GM23338 (cell line): ENCODE measurements around the gene HNRNPM. TPM values are rescaled to one million over a fixed set of nuclear protein-coding genes. Genes with fewer than 3 reads are reported as not detected.

Experiments used
- ATAC-seq: fragments of 200-7000 bp; cut with Tn5 transposase; 3 replicates; pipeline ENCODE4 v1.9.1; 2020
- DNase-seq: peaks from one replicate; pipeline ENCODE4 v3.0.0-alpha.2; 2015; ENCODE audit warnings: low spot score
- H2AFZ ChIP-seq: fragments of 200-600 bp; sonication (generic); 2 replicates; pipeline ENCODE4 v1.8.0; 2016; ENCODE audit warnings: antibody characterized with exemption, mild to moderate bottlenecking, moderate library complexity
- H3F3A ChIP-seq: fragments of 200-600 bp; sonication (generic); replicated peaks from 2 replicates; pipeline ENCODE4 v1.8.0; 2017; ENCODE audit warnings: antibody characterized with exemption, mixed run types, low read depth
- H3K27ac ChIP-seq: fragments of 200-600 bp; sonication (generic); 2 replicates; pipeline ENCODE4 v1.6.1; 2016; ENCODE audit warnings: low read depth
- H3K27me3 ChIP-seq: fragments of 200-600 bp; sonication (generic); 2 replicates; pipeline ENCODE4 v1.8.0; 2016; ENCODE audit warnings: mild to moderate bottlenecking, mixed run types, moderate library complexity; ENCODE audit not compliant: insufficient read depth
- H3K36me3 ChIP-seq: fragments of 200-600 bp; sonication (generic); 2 replicates; pipeline ENCODE4 v1.8.0; 2016; ENCODE audit warnings: mild to moderate bottlenecking; ENCODE audit not compliant: insufficient read depth
- H3K4me1 ChIP-seq: fragments of 200-600 bp; sonication (generic); 2 replicates; pipeline ENCODE4 v1.8.0; 2016; ENCODE audit warnings: mild to moderate bottlenecking, moderate library complexity; ENCODE audit not compliant: insufficient read depth
- H3K4me2 ChIP-seq: fragments of 200-600 bp; sonication (generic); 2 replicates; pipeline ENCODE4 v1.7.1; 2017; ENCODE audit warnings: mixed run types
- H3K4me3 ChIP-seq: fragments of 200-600 bp; sonication (generic); 2 replicates; pipeline ENCODE4 v1.6.1; 2016; ENCODE audit warnings: mixed run types
- H3K79me2 ChIP-seq: fragments of 200-600 bp; sonication (generic); replicated peaks from 2 replicates; pipeline ENCODE4 v1.8.0; 2017; ENCODE audit warnings: mild to moderate bottlenecking; ENCODE audit not compliant: insufficient read depth
- H3K9me2 ChIP-seq: fragments of 200-600 bp; sonication (generic); 2 replicates; pipeline ENCODE4 v1.8.0; 2017; ENCODE audit not compliant: insufficient read depth
- H4K20me1 ChIP-seq: fragments of 200-600 bp; sonication (generic); replicated peaks from 2 replicates; pipeline ENCODE4 v1.8.0; 2017; ENCODE audit warnings: mild to moderate bottlenecking; ENCODE audit not compliant: insufficient read depth
- H3K27ac Mint-ChIP-seq: 2 replicates; pipeline ENCODE4 v1.8.0; 2020; ENCODE audit warnings: inconsistent platforms, mild to moderate bottlenecking, moderate library complexity, mixed read lengths
- H3K27me3 Mint-ChIP-seq: 3 replicates; pipeline ENCODE4 v1.8.0; 2022; ENCODE audit warnings: low read depth, mild to moderate bottlenecking, moderate library complexity, mixed read lengths, inconsistent platforms; ENCODE audit not compliant: insufficient read depth, poor library complexity
- H3K36me3 Mint-ChIP-seq: 3 replicates; pipeline ENCODE4 v1.8.0; 2021; ENCODE audit warnings: low read depth, mild to moderate bottlenecking, inconsistent platforms, moderate library complexity, mixed read lengths
- H3K4me1 Mint-ChIP-seq: 3 replicates; pipeline ENCODE4 v1.8.0; 2020; ENCODE audit warnings: mild to moderate bottlenecking, inconsistent platforms, mixed read lengths
- H3K4me3 Mint-ChIP-seq: 3 replicates; pipeline ENCODE4 v1.8.0; 2021; ENCODE audit warnings: moderate library complexity, mild to moderate bottlenecking, inconsistent platforms, mixed read lengths
- H3K9me3 Mint-ChIP-seq: 3 replicates; pipeline ENCODE4 v1.8.0; 2020; ENCODE audit warnings: moderate library complexity, mild to moderate bottlenecking, inconsistent platforms, mixed read lengths
- JUNB ChIP-seq: IDR thresholded peaks from one replicate; pipeline ENCODE4 v1.6.1; 2016; ENCODE audit warnings: antibody characterized with exemption; ENCODE audit not compliant: unreplicated experiment
- NANOG ChIP-seq: IDR thresholded peaks from 2 replicates; pipeline ENCODE4 v1.6.1; 2016; ENCODE audit warnings: antibody characterized with exemption, borderline replicate concordance
- STAT1 ChIP-seq: IDR thresholded peaks from one replicate; pipeline ENCODE4 v1.6.1; 2016; ENCODE audit warnings: antibody characterized with exemption; ENCODE audit not compliant: unreplicated experiment
- ZNF114 ChIP-seq: fragments of 250-450 bp; sonication (Bioruptor Pico); IDR thresholded peaks from 2 replicates; pipeline ENCODE4 v1.5.0; 2020; ENCODE audit warnings: mild to moderate bottlenecking, moderate library complexity
- polyA plus RNA-seq: library from polyadenylated mRNA; unstranded; fragments of >200 nt; fragmentation: Nextera tagmentation; extraction: Ambion mirVana; gene quantifications from 2 replicates; pipeline ENCODE4 v1.2.1, GENCODE V29; 2016
- total RNA-seq: library from RNA; depleted of rRNA; stranded (reverse); fragments of >200 nt; shearing (Covaris generic); gene quantifications from 2 replicates; pipeline ENCODE4 v1.2.3, GENCODE V29; 2014
- TF ChIP-seq, protein P1 (sequence below): IDR thresholded peaks from 2 replicates; pipeline ENCODE4 v1.6.1; 2016; ENCODE audit warnings: antibody characterized with exemption
- TF ChIP-seq, protein P2 (sequence below): IDR thresholded peaks from one replicate; pipeline ENCODE4 v1.6.1; 2018; ENCODE audit warnings: antibody characterized with exemption; ENCODE audit not compliant: unreplicated experiment
- TF ChIP-seq, protein P3 (sequence below): fragments of 250-450 bp; sonication (Bioruptor Pico); IDR thresholded peaks from 2 replicates; pipeline ENCODE4 v1.5.0; 2020; ENCODE audit warnings: mild to moderate bottlenecking, moderate library complexity
- TF ChIP-seq, protein P4 (sequence below), 2 experiments: fragments of 200-600 bp in 1 of 2; sonication (generic) in 1 of 2; conservative IDR thresholded peaks; 2 replicates each; pipeline versions ENCODE4 v1.5.1 to v1.6.1; 2016 to 2017; ENCODE audit warnings: antibody characterized with exemption in 2 of 2, low read depth in 2 of 2, mild to moderate bottlenecking in 2 of 2, moderate library complexity in 1 of 2

Gene HNRNPM
- total and polyA plus RNA-seq, 2 experiments from 2014 or later = 291 to 389 TPM

DNA sequence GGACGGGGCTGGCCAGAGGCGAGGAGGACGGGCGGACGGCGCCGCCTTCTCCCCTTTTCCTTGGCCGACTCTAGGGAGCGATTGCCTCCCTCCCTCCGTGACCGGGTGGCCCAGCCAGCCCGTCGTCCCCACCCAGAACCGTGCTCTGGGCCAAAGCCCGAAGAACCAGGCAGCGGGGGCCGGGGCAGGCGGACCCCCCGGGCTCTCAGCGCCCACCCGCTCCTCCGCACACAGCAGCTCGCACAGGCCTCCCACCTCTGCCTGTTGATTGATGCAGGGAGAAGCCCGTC lies 41.0 kb upstream of the HNRNPM start:
- Histone ChIP-seq H3K9me2 (no peaks in the 10 kb centered on the region), H3F3A (0 out of 2 replicates have a peak, but pooled peaks cover 2% of the 10 kb centered on the region), H3K4me1 (no peaks in the 10 kb centered on the region), H3K4me2 (no peak overlapping the region), H3K27ac (no peak overlapping the region), H4K20me1 (no peaks in the 10 kb centered on the region; the same call in 1 of the 2 replicates), H3K79me2 (peaks cover 4% of the 10 kb centered on the region; the same call in 1 of the 2 replicates), H2AFZ (no peak overlapping the region), H3K27me3 (no peaks in the 10 kb centered on the region), H3K36me3 (no peaks in the 10 kb centered on the region), H3K4me3 (no peak overlapping the region)
- Mint-ChIP-seq H3K9me3 (no peaks in the 10 kb centered on the region), H3K4me3 (no peak overlapping the region), H3K27ac (no peak overlapping the region), H3K27me3 (peaks cover 8% of the 10 kb centered on the region), H3K36me3 (peaks cover 28% of the 10 kb centered on the region), H3K4me1 (no peaks in the 10 kb centered on the region)
- no peak for ATAC-seq
- DNase-seq = no peak
- TF ChIP-seq, protein P1, sequence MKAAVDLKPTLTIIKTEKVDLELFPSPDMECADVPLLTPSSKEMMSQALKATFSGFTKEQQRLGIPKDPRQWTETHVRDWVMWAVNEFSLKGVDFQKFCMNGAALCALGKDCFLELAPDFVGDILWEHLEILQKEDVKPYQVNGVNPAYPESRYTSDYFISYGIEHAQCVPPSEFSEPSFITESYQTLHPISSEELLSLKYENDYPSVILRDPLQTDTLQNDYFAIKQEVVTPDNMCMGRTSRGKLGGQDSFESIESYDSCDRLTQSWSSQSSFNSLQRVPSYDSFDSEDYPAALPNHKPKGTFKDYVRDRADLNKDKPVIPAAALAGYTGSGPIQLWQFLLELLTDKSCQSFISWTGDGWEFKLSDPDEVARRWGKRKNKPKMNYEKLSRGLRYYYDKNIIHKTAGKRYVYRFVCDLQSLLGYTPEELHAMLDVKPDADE = no peak
- TF ChIP-seq JUNB (no peak), NANOG (no peak), ZNF114 (CRISPR knock-in tag) (no peak), STAT1 (no peak)
- TF ChIP-seq, protein P2, sequence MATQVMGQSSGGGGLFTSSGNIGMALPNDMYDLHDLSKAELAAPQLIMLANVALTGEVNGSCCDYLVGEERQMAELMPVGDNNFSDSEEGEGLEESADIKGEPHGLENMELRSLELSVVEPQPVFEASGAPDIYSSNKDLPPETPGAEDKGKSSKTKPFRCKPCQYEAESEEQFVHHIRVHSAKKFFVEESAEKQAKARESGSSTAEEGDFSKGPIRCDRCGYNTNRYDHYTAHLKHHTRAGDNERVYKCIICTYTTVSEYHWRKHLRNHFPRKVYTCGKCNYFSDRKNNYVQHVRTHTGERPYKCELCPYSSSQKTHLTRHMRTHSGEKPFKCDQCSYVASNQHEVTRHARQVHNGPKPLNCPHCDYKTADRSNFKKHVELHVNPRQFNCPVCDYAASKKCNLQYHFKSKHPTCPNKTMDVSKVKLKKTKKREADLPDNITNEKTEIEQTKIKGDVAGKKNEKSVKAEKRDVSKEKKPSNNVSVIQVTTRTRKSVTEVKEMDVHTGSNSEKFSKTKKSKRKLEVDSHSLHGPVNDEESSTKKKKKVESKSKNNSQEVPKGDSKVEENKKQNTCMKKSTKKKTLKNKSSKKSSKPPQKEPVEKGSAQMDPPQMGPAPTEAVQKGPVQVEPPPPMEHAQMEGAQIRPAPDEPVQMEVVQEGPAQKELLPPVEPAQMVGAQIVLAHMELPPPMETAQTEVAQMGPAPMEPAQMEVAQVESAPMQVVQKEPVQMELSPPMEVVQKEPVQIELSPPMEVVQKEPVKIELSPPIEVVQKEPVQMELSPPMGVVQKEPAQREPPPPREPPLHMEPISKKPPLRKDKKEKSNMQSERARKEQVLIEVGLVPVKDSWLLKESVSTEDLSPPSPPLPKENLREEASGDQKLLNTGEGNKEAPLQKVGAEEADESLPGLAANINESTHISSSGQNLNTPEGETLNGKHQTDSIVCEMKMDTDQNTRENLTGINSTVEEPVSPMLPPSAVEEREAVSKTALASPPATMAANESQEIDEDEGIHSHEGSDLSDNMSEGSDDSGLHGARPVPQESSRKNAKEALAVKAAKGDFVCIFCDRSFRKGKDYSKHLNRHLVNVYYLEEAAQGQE = no peak
- TF ChIP-seq, protein P3, sequence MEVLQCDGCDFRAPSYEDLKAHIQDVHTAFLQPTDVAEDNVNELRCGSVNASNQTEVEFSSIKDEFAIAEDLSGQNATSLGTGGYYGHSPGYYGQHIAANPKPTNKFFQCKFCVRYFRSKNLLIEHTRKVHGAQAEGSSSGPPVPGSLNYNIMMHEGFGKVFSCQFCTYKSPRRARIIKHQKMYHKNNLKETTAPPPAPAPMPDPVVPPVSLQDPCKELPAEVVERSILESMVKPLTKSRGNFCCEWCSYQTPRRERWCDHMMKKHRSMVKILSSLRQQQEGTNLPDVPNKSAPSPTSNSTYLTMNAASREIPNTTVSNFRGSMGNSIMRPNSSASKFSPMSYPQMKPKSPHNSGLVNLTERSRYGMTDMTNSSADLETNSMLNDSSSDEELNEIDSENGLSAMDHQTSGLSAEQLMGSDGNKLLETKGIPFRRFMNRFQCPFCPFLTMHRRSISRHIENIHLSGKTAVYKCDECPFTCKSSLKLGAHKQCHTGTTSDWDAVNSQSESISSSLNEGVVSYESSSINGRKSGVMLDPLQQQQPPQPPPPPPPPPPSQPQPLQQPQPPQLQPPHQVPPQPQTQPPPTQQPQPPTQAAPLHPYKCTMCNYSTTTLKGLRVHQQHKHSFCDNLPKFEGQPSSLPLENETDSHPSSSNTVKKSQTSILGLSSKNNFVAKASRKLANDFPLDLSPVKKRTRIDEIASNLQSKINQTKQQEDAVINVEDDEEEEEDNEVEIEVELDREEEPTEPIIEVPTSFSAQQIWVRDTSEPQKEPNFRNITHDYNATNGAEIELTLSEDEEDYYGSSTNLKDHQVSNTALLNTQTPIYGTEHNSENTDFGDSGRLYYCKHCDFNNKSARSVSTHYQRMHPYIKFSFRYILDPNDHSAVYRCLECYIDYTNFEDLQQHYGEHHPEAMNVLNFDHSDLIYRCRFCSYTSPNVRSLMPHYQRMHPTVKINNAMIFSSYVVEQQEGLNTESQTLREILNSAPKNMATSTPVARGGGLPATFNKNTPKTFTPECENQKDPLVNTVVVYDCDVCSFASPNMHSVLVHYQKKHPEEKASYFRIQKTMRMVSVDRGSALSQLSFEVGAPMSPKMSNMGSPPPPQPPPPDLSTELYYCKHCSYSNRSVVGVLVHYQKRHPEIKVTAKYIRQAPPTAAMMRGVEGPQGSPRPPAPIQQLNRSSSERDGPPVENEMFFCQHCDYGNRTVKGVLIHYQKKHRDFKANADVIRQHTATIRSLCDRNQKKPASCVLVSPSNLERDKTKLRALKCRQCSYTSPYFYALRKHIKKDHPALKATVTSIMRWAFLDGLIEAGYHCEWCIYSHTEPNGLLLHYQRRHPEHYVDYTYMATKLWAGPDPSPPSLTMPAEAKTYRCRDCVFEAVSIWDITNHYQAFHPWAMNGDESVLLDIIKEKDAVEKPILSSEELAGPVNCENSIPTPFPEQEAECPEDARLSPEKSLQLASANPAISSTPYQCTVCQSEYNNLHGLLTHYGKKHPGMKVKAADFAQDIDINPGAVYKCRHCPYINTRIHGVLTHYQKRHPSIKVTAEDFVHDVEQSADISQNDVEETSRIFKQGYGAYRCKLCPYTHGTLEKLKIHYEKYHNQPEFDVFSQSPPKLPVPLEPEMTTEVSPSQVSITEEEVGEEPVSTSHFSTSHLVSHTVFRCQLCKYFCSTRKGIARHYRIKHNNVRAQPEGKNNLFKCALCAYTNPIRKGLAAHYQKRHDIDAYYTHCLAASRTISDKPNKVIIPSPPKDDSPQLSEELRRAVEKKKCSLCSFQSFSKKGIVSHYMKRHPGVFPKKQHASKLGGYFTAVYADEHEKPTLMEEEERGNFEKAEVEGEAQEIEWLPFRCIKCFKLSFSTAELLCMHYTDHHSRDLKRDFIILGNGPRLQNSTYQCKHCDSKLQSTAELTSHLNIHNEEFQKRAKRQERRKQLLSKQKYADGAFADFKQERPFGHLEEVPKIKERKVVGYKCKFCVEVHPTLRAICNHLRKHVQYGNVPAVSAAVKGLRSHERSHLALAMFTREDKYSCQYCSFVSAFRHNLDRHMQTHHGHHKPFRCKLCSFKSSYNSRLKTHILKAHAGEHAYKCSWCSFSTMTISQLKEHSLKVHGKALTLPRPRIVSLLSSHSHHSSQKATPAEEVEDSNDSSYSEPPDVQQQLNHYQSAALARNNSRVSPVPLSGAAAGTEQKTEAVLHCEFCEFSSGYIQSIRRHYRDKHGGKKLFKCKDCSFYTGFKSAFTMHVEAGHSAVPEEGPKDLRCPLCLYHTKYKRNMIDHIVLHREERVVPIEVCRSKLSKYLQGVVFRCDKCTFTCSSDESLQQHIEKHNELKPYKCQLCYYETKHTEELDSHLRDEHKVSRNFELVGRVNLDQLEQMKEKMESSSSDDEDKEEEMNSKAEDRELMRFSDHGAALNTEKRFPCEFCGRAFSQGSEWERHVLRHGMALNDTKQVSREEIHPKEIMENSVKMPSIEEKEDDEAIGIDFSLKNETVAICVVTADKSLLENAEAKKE (CRISPR knock-in tag) = no peak
- TF ChIP-seq, protein P4, sequence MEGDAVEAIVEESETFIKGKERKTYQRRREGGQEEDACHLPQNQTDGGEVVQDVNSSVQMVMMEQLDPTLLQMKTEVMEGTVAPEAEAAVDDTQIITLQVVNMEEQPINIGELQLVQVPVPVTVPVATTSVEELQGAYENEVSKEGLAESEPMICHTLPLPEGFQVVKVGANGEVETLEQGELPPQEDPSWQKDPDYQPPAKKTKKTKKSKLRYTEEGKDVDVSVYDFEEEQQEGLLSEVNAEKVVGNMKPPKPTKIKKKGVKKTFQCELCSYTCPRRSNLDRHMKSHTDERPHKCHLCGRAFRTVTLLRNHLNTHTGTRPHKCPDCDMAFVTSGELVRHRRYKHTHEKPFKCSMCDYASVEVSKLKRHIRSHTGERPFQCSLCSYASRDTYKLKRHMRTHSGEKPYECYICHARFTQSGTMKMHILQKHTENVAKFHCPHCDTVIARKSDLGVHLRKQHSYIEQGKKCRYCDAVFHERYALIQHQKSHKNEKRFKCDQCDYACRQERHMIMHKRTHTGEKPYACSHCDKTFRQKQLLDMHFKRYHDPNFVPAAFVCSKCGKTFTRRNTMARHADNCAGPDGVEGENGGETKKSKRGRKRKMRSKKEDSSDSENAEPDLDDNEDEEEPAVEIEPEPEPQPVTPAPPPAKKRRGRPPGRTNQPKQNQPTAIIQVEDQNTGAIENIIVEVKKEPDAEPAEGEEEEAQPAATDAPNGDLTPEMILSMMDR (conservative IDR thresholded peaks at IDR 0.05; ENCODE audit: low read depth in 2 of 2) = no peak
